Measurements from ENCODE around the gene FAM227B.

FAM227B gene

DNA sequence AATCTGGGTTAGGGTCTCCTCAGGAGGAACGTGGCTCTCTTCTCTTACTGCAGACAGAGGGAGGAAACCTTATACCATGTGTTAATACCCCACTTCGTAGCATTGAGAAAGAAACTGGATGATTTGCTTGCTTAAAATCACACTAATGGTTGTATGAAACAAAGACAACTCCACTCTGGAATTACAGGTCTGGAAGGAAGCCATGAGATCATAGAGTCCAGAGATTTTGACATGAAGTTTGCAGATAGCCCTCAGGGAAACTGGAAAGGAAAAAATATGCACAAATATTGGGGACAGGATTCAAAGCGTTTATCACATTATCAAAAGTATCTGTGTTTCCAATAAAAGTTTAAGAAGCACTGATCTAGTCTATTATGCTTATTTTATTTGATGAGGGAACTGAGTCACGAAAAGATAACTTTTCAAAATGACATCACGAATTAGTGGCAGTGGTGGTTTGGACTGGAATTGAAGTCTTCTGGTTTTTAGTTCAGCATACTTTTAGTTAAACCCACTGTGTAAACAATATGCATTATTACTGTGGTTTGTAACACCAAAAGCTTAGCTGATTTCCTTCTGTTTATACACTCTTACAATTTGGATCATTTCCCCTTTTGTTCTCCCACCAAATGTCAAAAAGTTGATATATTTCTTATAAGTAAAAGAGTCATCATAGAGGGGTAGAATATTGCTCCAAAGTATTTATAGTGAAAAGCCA, 180.8 kb downstream of the FAM227B start:
- no peaks in the 10 kb centered on the region for H3K79me2 ChIP-seq (ENCODE audit: insufficient read depth, low read depth)
- H4K20me1 ChIP-seq (ENCODE audit: insufficient read depth), result no peaks in the 10 kb centered on the region
- no peaks in the 10 kb centered on the region for H3K36me3 ChIP-seq (ENCODE audit: insufficient read depth)
- no peaks in the 10 kb centered on the region for H3K27me3 ChIP-seq (ENCODE audit: insufficient read depth, low read depth)
- no peak overlapping the region for H2AFZ ChIP-seq (ENCODE audit: low read depth)
- TF ChIP-seq, protein P1, sequence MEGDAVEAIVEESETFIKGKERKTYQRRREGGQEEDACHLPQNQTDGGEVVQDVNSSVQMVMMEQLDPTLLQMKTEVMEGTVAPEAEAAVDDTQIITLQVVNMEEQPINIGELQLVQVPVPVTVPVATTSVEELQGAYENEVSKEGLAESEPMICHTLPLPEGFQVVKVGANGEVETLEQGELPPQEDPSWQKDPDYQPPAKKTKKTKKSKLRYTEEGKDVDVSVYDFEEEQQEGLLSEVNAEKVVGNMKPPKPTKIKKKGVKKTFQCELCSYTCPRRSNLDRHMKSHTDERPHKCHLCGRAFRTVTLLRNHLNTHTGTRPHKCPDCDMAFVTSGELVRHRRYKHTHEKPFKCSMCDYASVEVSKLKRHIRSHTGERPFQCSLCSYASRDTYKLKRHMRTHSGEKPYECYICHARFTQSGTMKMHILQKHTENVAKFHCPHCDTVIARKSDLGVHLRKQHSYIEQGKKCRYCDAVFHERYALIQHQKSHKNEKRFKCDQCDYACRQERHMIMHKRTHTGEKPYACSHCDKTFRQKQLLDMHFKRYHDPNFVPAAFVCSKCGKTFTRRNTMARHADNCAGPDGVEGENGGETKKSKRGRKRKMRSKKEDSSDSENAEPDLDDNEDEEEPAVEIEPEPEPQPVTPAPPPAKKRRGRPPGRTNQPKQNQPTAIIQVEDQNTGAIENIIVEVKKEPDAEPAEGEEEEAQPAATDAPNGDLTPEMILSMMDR (conservative IDR thresholded peaks at IDR 0.05; ENCODE audit: low read depth, low read length), result no peak
- H3K9ac ChIP-seq, result no peak overlapping the region
- H3K4me3 ChIP-seq (IDR thresholded peaks at IDR 0.05; ENCODE audit: insufficient read depth, low read depth, low read length), result no peak overlapping the region
- H3K27ac ChIP-seq, result no peak overlapping the region
- H3K4me2 ChIP-seq, result no peak overlapping the region
- no peaks in the 10 kb centered on the region for H3K4me1 ChIP-seq (ENCODE audit: low read depth, poor library complexity, severe bottlenecking)

DNA sequence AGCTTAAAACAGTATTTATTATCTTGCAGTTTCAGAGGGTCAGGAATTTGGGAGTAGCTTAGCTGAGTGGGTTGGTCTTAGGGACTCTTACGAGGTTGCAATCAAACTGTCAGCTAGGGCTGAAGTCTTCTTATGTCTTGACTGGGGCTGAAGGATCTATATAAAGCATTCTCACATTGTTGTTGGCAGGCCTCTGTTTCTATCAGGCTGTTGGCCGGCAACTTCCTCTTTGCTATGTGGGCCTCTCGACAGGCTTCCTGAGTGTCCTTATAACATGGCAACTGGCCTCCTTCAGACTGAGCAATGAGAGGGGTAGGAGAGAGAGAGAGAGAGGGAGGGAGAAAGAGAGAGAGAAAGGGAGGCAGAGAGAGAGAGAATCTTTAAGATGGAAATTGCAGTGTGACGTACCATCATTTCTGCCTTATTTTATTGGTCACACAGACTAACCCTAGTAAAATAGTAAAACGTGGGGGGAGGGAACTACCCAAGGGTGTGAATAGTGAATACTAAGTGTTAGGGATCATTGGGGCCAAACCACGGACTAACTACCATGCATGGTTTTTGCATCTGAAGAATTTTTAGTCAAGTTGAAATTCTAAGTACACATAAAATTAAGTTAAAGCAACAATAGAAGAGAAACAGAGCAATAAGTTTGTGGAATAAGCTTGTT, 181.5 kb downstream of the FAM227B start:
- Histone ChIP-seq H3K9ac (no peak overlapping the region), H3K36me3 (ENCODE audit: insufficient read depth) (no peaks in the 10 kb centered on the region), H2AFZ (ENCODE audit: low read depth) (no peak overlapping the region), H3K4me3 (IDR thresholded peaks at IDR 0.05; ENCODE audit: insufficient read depth, low read depth, low read length) (no peak overlapping the region), H4K20me1 (ENCODE audit: insufficient read depth) (no peaks in the 10 kb centered on the region), H3K4me2 (no peak overlapping the region), H3K27ac (no peak overlapping the region), H3K4me1 (ENCODE audit: low read depth, poor library complexity, severe bottlenecking) (no peaks in the 10 kb centered on the region), H3K27me3 (ENCODE audit: insufficient read depth, low read depth) (no peaks in the 10 kb centered on the region), H3K79me2 (ENCODE audit: insufficient read depth, low read depth) (no peaks in the 10 kb centered on the region)
- TF ChIP-seq, protein P1 (conservative IDR thresholded peaks at IDR 0.05; ENCODE audit: low read depth, low read length), result no peak

DNA sequence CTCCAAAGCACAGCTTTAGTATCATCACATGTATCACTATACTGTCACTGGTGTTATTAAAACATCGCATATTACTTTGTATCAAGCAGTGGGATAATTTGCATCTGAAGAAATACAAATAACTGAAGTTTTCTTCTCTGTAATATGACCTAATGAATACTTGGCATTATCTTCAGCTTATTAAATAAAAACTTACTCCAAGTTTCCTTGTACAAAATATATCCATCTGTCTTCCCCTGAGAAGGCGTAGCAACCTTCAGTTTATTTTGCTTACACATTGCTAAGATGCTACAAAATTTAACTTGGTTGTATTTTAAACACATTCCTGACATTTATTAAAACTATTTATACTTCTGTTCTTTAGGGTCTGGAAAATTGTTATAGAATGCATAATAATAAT, 183.9 kb downstream of the FAM227B start:
- H3K36me3 ChIP-seq (ENCODE audit: insufficient read depth), result no peaks in the 10 kb centered on the region
- no peaks in the 10 kb centered on the region for H3K79me2 ChIP-seq (ENCODE audit: insufficient read depth, low read depth)
- no peaks in the 10 kb centered on the region for H4K20me1 ChIP-seq (ENCODE audit: insufficient read depth)
- H3K4me1 ChIP-seq (ENCODE audit: low read depth, poor library complexity, severe bottlenecking), result no peaks in the 10 kb centered on the region
- H3K4me3 ChIP-seq (IDR thresholded peaks at IDR 0.05; ENCODE audit: insufficient read depth, low read depth, low read length), result no peak overlapping the region
- no peaks in the 10 kb centered on the region for H3K27me3 ChIP-seq (ENCODE audit: insufficient read depth, low read depth)
- H3K4me2 ChIP-seq, result no peak overlapping the region
- no peak overlapping the region for H3K27ac ChIP-seq
- TF ChIP-seq, protein P1 (conservative IDR thresholded peaks at IDR 0.05; ENCODE audit: low read depth, low read length), result no peak
- H2AFZ ChIP-seq (ENCODE audit: low read depth), result no peak overlapping the region
- no peak overlapping the region for H3K9ac ChIP-seq

DNA sequence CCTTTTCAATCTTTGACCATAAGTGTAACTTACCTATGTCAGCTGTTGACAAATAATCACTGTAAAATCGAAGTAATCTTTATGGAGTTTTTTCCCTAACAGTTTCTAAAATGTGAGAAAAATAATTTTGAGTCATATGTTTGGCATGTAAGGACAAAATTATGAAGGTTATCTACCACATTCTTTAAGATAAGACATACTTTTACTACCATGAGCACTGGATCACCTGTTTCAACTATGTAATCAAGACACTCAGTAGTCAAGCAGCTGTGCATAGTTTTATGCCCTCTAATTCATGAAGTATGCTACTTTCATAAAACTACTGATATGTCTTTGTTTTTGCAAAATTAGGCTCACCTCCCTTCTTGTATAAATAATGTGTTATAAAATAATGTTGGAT, 185.4 kb downstream of the FAM227B start:
- no peak overlapping the region for H3K4me2 ChIP-seq
- no peak overlapping the region for H3K4me3 ChIP-seq (IDR thresholded peaks at IDR 0.05; ENCODE audit: insufficient read depth, low read depth, low read length)
- no peaks in the 10 kb centered on the region for H3K4me1 ChIP-seq (ENCODE audit: low read depth, poor library complexity, severe bottlenecking)
- H4K20me1 ChIP-seq (ENCODE audit: insufficient read depth), result no peaks in the 10 kb centered on the region
- no peaks in the 10 kb centered on the region for H3K36me3 ChIP-seq (ENCODE audit: insufficient read depth)
- no peak overlapping the region for H3K9ac ChIP-seq
- no peaks in the 10 kb centered on the region for H3K27me3 ChIP-seq (ENCODE audit: insufficient read depth, low read depth)
- H2AFZ ChIP-seq (ENCODE audit: low read depth), result no peak overlapping the region
- H3K79me2 ChIP-seq (ENCODE audit: insufficient read depth, low read depth), result no peaks in the 10 kb centered on the region
- H3K27ac ChIP-seq, result no peak overlapping the region
- TF ChIP-seq, protein P1 (conservative IDR thresholded peaks at IDR 0.05; ENCODE audit: low read depth, low read length), result no peak

Measured in KMS-11 (cell line).